GM19455 (cell line): Measurements from ENCODE around the gene C11orf86.

Source experiments
- ATAC-seq: cut with Tn5 transposase; IDR thresholded peaks from one replicate; pipeline ENCODE4 v1.9.1; 2021; ENCODE audit not compliant: unreplicated experiment

Gene C11orf86

GRCh38 chr11:67022961-67023956, 48.2 kb downstream of the C11orf86 start, which contains the start of gene SYT12:
SYT12 (plus strand) TSS chr11:67023134; CDS start chr11:67030145, 7,011 bp downstream.
- ATAC-seq: no peak

GRCh38 chr11:67023957-67024353, 48.9 kb downstream of the C11orf86 start:
- no peak for ATAC-seq

DNA sequence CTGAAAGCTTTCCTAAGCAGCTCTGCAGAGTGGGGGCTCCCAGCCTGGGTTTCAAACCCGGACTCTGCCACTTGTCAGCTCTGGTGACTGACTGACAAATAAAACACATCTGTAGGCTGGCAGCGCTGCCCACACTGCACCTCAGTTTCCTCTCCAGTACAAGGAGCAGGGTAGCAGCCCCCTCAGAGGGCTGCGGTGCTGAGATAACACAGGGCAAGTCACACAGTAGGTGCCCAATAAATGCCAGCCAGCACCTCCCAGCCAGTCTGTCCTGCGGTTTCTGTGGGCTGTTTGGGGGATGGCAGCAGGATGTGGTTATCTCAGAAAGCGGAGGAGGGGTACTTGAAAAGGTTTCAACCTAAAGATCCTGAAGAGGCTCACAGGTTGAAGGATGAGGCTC, 49.3 kb downstream of the C11orf86 start:
- ATAC-seq: no peak

DNA sequence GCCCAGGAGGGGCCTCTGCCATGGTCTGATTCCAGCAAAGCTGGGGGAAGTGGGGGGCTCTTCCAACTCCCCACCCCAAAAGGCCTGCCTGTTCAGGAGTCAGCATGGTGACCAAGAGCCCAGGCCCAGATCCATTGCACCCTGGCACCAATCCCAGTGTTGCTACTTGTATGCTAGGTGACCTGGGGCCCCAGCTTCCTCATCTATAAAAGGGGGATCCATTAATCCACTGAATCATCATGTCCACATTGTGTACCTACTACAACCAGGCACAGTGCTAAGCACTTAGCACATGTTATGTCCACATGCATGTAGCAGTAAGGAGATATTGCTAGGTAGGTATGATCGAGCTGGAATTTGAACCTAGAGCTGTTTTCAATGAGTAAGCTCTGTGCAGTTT, 49.9 kb downstream of the C11orf86 start:
- no peak for ATAC-seq

DNA sequence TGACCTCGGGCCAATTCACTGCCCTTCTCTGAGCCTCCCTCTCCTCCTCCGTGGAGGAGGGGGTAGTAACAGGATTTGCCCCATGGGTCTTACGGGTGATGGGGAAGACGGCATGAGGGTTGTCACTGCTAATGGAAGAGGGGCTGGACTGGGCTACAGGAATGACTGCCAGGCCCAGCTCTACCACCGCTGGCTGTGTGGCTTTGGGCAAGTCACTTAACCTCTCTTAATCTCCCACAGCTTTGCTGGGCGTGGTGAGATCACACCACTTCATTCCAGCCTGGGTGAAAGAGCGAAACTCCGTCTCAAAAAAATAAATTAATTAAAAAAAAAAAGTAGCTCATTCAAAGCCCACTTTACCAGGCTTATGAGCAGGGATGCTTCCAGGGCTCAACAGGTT, 50.6 kb downstream of the C11orf86 start:
- no peak for ATAC-seq
